Measurements from ENCODE around the gene ATP5MG.
"Not testable (repeated sequence)": the region's sequence is repeated elsewhere in the genome, so short reads cannot be mapped to it uniquely, and the experiment has no call there.

Gene ATP5MG

GRCh38 chr11:118406599-118407166 lies 5.3 kb downstream of the ATP5MG start:
- no peak for DNase-seq (ENCODE audit: low read depth in 3 of 3)

DNA sequence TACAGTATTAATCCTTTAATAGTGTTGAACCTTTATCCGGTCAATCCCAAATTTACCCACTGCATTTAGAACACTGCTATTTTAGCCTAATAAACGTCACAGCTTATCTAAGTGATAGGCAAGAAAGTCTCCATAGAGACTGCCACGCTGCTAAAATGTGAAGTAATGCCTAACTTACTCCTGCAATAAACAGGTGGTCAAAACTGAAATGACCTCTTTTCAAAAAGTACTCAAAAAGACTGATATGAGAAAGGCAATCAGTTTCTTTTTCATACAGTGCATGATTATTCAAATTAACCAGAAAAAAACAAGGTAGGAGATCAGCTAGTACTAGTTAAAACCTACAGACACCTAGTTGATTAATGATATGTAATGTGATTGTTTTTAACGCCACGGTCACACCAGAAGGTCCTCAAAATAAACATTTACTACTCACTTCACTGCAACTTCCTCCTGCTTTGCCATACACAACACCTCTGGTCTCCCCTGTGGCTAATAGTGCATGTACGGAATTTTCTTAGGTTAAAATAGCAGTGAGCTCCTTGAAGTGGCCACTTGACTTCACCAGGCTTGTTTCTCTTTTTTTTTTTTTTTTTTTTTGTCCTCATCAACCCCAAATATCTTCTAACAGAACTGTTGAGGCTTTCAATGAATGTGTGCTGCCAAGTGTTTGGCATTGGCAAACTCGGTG lies 8.8 kb downstream of the ATP5MG start:
- no peak for DNase-seq (ENCODE audit: low read depth in 3 of 3)

DNA sequence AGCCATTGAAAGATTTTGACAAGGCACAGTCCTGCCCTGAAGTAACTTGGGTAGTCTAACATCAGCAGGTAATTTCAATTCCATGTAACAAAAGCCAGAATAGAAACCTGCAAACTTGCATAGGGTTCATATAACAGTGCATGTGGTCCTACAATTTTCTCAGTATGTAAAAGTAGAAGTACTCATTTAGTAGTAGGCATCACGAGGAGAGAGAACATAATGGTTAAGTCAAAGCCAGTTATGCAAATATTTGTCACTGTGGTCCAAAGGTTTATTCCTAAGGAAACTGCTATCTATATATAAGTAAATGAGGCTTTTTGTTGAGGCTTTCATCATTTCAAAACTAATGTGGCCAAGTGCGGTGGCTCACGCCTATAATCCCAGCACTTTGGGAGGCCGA lies 10.1 kb downstream of the ATP5MG start:
- DNase-seq (ENCODE audit: low read depth in 3 of 3), result no peak

DNA sequence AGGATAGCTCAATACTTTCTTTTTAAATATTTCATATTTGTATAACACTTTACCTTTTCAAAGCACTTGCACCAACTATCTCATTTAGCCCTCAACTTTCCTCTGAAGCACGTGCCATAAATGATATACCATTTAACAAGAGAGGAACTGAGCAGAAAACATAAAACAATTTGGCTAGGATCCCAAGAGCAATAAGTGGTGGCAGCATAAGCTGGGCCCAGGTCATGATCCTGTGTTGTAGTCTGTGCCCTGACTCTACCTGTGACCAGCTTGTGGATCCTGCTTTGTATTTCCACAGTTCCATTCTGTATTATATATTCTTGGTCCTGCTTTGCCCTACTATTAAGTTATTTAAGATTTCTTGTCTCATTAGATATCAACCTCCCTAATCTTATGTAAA lies 11.5 kb downstream of the ATP5MG start:
- DNase-seq (ENCODE audit: low read depth in 3 of 3), result no peak

DNA sequence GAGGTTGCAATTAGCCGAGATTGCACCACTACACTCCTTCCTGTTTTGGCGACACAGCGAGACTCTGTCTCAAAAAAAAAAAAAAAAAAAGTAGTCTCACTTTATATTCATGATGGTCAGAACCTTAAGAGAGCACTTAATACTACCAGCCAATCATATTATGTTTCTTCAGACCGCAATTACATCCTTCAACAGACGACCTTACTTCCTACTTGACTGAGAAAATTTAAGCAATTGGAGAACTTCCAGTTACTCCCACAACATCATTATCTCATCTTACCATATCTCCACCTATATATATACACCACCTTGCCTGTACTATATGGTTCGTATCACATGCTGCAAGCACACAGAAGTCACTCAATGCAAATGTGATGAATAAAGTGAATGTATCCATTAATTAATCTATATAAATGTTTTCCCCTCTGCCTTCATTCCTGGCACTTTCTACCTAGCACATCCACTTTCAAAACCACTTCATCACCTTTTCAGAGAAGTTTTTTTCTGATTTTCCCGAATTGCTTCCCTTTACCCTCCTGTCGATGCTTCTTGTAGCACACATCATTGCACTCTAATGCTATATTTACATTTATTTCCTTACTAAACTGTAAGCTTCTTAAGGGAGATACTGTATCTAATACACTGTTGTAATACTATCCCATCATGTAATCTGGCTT lies 13.8 kb downstream of the ATP5MG start:
- no peak for DNase-seq (ENCODE audit: low read depth in 3 of 3)

DNA sequence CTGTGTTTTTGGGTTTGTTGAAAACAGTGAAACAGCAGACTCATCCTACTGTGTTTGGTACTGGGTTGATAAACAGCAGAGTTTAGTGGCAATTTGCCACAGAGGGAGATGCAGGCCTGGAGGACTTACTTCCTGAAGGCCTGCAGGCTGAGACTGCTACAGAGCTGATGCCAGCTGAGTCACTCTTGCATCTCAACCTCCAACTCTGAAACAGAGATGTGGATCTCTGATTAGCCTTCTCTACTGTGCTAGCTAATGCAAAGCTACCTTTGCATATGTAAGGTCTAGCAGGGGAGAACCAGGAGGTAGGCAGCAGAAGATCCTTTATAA lies 14.3 kb downstream of the ATP5MG start:
- no peak for DNase-seq (ENCODE audit: low read depth in 3 of 3)

GRCh38 chr11:118416900-118417299 lies 15.5 kb downstream of the ATP5MG start:
- not testable (repeated sequence) for DNase-seq (ENCODE audit: low read depth in 3 of 3)

DNA sequence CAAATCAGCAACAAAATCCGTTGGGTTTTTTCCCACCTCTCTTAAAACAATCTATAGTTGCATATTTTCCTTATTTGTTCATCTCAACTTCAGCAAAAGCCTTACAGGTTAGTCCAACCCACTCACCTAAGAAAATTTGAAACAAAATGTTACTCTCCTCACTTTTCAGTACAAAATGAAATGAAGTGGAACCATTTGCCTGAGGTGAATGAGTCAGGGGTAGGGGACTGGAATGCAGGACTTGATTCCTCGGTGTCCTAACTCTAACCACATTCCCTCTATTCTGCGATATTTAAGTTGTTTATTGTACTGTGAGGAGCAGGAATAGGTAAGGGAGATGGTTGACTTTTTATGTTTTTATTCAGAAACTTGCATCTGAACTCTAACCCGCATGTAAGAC lies 16.4 kb downstream of the ATP5MG start:
- no peak for DNase-seq (ENCODE audit: low read depth in 3 of 3)

DNA sequence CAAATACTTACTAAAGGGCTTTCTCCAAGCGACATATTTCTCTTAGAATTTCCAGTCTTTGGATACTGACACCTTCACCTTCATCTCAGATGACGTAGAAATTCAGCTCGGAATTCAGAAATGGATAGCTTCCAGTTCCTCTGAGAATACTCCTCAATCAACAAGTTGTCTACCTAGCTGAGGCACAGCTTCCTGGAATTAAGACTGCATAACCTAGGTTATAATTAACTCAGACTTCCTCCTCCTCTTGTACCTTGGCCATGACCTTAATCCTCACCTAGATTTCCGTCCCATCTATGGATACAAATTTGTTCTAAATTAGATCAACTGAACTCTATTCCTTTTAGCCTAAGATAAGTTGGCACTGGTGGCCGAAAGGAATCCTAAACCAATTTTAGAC lies 17.4 kb downstream of the ATP5MG start:
- DNase-seq (ENCODE audit: low read depth in 3 of 3), result no peak

DNA sequence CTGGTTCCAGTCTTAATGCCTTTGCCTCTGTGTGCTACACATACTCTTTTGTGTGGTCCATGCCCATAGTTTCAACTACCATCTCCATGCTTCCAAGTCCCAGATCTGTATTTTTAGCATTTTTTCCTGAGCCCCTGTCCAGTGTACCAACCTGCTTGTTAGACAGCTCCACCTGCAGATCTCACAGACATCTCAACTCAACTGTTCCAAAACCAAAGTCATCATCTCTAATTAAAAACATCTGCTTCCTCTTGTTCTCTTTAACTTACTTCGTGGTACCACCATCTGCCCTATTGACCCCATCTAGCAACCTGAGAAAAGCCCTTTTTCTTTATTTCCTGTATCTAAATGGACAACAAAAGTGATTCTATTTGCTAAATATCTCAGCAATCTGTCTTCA lies 26.3 kb downstream of the ATP5MG start:
- no peak for DNase-seq (ENCODE audit: low read depth in 3 of 3)

GRCh38 chr11:118430956-118431355 lies 29.6 kb downstream of the ATP5MG start:
- no peak for DNase-seq (ENCODE audit: low read depth in 3 of 3)

DNA sequence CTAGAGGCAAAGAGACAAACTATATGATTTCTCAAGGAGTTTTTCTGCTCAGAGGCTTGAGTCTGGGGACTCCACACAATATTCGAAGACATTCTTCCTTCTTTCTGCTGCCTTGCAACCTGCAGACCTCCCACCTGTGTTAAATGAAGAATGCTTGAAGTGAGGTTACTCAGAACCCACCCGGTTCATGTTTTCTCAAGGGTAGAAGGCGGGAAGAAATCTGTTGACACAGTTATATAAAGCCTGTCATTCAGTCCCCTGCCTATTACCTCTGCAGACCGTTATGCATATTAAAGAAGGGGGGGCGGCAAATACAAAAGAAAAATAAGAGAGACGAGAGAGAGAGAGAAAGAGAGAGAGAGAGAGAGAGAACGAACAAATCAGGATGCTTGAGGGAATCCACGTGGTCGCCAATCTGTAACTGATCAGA lies 32.7 kb downstream of the ATP5MG start:
- DNase-seq (ENCODE audit: low read depth in 3 of 3), result no peak

- peak in 1 of 3 donors; percentile 39 for DNase-seq (ENCODE audit: low read depth in 3 of 3)
Measured at GRCh38 chr11:118434553-118435289, 33.3 kb downstream of the ATP5MG start.

- peak in 1 of 3 donors; percentile 51 for DNase-seq (ENCODE audit: low read depth in 3 of 3)
Measured at GRCh38 chr11:118435290-118435892, 34.0 kb downstream of the ATP5MG start.

- DNase-seq (ENCODE audit: low read depth in 3 of 3), result peak; percentile 87 to 96 (median 89)
Measured at GRCh38 chr11:118435893-118436624, 34.7 kb downstream of the ATP5MG start, which contains the start of gene KMT2A. KMT2A (plus strand) TSS chr11:118436492; CDS start chr11:118436513, 21 bp downstream.

DNA sequence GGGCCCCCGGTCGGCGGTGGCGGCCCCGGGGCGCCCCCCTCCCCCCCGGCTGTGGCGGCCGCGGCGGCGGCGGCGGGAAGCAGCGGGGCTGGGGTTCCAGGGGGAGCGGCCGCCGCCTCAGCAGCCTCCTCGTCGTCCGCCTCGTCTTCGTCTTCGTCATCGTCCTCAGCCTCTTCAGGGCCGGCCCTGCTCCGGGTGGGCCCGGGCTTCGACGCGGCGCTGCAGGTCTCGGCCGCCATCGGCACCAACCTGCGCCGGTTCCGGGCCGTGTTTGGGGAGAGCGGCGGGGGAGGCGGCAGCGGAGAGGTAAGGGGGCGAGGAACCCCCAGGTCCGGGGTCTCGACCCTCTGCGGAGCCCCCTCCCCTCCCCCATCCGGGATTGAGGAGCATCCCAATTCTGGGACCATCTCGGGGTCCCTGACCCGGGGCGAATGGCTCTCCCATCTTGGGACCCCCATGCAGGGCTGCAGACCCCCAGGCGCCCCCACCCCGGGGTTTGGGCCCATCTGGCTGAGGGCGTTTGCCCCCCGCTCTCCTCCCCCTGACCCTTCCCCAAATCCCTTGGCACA lies 35.3 kb downstream of the ATP5MG start:
- peak in 1 of 3 donors; percentile 27 for DNase-seq (ENCODE audit: low read depth in 3 of 3)

DNA sequence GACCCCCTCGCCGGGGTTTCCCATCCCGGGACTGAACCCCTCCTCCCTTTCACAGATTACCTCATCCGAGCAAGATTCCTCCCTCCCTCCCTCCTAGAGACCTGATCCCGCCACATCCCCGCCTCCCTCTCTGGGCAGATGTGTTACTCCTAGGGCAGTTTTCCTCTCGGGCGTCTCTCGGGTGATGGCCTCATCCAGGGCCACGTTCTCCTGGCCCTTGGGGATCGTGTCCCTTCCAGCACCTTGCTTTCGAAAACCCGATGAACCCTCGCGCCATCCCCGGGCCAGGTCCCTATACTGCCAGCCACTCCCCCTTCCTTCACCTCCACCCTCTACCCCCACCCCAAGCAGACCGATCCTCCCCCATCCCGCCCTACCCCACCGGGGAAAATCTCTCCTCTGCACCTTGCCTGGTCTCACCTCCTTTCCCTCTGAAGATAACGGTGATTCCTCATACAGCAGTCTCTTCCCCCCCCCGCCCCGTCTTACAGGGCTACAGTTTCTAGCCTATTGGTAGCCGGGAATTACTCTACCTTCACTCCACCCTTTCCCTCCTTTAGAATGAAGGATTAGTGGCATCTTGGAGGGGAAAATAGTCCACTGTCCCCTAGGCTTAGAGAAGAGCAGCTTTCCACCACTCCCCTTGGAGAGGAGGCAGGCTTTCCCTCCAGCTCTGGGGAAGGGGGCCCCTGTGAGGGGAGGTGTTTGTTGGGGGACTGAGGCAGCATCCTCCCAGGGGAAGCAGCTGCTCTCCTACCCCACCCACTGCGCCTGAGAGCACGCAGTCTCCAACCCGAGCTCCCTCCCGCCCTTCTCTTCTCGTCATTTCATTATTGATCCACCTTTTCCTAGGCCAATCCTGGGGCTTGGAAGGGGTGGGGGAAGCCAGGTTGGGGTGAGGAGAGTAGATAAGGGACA lies 36.1 kb downstream of the ATP5MG start:
- DNase-seq (ENCODE audit: low read depth in 3 of 3), result peak in 1 of 3 donors; percentile 48

DNA sequence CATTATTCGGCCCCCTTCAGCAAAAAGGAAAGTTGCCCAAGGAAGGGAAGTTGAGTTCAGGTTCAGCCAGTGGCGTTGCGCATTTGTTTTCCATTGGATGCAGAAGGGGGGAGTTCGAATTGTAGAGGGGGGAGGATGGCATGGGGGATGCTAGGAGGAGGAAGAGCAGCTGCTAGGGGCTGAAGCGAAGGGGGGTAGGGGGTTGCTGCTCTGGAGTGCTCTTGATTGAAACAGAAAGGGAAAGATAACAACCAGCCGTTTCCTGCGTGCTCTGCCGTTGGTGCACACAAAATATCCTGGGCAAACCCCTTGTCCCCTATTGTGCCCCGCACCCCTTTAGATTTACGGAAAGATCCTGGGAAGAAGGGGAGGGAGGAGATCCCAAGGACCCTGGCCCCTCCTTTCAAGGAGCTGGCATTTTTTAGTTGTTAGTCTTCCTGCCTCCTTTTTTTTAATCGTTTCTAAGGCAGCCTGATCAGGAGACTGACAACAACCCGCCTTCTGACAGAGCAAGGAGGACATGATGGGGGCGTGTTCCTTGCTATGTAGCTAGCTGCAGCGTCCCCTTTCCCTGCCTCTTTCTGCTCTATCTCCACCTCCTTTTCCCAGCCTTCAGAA lies 37.0 kb downstream of the ATP5MG start:
- peak in 1 of 3 donors; percentile 30 for DNase-seq (ENCODE audit: low read depth in 3 of 3)

DNA sequence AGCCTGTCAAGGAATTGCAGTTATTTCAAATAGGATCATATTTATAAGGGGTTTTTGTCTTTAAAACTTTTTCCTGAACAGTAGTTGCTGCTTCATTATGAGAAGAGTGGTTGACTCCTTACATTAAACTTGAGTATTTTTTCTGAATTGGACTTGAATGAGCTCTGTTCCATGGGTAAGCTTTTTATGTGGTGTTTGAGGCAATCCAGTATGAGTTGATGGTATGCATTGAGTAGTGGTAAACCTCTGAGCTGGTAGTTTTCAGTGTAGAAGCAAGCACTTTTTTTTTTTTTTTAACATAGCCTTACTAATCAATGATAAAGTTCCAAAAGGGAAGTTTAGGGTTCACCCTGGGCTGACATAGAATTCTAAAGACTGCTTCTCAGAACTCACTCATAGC lies 38.2 kb downstream of the ATP5MG start:
- no peak for DNase-seq (ENCODE audit: low read depth in 3 of 3)
